GM18861 (cell line): ENCODE data around the gene FAM32A.

Experiments used
- ATAC-seq: cut with Tn5 transposase; IDR thresholded peaks from one replicate; pipeline ENCODE4 v1.9.1; 2021; ENCODE audit not compliant: unreplicated experiment

Gene FAM32A

GRCh38 chr19:16185123-16185767 is at the start of gene FAM32A:
Gene FAM32A, plus strand, starts transcription at chr19:16185410. Its CDS starts 33 bp downstream, at chr19:16185443.
- ATAC-seq, result peak; percentile 83

DNA sequence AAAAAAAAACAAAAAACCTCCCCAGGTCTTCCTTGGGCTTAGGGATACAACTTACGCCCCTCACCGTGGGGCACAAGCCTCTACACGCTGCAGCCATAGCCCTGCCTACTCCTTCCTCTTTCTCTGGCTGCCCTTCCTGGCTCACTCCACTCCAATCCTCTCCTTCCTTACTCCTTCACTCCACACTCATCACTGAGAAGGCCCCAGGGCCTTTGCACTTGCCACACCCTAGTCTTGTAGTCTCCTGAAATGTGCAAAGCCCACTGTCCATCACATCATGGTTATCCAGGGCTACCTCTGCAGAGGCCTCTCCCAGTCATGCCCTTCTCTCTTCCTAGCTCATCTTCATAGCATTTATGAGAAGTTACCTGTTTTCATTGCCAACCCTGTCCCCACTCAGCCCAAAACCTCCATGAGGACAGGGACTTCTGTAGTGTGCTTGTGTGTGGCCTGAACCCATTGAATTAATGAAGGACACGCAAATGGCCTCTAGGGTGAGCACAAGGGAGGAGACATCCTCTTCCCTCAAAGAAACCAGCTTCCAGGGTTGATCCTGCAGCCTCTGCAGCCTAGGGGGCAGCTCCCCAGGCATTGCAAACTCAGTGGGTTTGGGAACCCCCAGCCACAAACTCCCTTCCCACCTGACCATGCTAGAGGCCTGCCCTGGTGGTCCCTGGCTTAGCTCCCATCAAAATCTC is 49.6 kb upstream of the FAM32A start:
- ATAC-seq, result no peak

- no peak for ATAC-seq
Observed at GRCh38 chr19:16136185-16136999, 48.8 kb upstream of the FAM32A start.

DNA sequence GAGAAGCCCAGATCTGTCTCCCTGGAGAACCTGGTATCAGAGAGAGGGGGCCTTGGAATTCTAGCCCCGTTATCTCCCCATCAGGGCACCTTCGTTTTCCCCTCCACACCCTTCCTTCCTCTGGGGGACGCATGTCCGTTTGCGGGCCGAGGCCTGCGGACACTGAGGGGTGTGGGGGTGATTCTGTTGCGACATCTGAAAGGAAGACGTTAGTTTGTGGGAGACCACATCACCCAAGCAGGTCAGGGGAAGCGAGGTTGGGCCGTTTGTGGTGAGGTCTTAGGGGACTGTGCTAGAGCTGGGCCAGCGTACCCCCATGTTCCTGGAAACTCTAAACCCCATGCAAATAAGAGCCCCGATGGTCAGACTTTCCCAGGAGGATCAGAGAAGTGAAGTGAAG is 45.5 kb upstream of the FAM32A start:
- ATAC-seq, result no peak

DNA sequence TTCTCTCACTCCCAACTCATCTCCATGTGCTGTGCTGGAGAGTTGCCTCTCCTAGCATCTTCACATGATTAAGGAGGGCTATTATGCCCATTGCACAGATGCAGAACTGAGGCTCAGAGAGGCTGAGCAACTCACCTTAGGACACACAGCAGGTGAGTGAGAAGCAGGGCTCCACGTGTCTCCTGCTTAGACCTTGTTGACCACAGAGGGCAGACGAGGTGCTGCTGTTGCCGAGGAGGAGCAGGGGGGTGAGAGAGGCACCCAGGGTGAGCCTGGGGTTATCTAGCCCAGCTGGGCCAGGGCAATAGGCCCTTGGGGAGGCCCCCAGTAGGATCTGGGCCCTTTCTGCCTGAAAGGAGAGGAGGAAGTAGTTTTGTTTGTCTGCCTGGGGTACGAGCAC is 44.2 kb upstream of the FAM32A start:
- ATAC-seq, result peak; percentile 36

- no peak for ATAC-seq
Observed at GRCh38 chr19:16142032-16142580, 43.1 kb upstream of the FAM32A start.

DNA sequence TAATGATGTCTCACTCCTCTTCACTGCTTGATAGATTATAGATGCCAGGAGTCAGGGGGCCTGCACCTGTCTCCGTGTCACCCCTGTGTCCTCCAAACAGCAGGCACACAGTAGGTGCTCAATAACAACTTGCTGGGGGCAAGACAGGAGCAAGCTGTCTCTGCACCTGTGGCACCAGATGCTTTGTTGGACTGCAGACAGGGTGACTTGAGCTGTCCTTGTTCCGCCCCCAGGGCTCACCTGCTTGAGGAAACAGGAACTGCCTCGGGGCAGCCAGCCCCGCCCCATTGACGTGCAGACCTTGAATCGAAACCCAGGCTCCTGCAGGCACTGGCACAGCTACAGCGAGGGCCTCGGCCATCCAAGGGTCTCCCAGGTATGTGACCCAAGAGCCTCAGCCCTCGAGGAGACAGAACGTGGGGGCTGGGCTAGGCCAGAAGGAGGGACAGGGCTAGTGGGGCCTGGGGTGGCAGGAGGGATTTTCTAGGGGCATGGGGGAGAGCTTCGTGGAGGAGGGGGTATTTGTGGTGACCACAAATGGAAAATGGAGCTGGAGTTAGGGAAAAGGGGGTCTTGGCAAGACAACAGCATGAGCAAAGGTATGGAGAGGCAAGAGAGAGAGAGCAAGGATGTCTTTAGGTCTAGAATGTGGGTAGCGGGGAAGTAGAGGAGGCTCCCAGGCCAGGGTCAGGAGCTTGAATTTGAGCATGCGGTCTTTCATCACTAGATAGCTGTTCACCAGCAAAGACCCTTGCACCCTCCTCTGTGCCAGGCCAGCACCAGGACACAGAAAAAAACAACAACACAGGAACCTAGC is 41.6 kb upstream of the FAM32A start, which contains the start of gene HSH2D:
Gene HSH2D, plus strand, starts transcription at position 287 of the 817 bp plus-strand sequence. CDS start 5,066 bp downstream, outside the sequence.
- ATAC-seq, result peak; percentile 61

DNA sequence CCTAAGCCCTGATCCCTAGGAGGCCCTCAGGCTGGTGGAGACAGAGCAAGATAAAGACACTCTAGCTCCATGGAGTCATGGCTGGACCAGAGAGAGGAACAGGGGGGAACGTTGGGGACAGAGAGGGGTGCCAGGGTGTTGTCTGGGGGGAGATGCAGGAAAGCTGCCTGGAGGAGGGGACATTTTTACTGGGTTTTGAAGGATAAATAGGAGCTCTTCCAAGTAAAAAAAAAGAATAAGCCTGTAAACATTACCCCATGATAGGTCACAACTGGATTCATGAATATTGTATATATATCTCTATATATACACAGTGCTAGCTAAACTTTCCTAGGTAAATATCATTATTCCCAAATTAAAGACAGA is 41.0 kb upstream of the FAM32A start:
- no peak for ATAC-seq

- ATAC-seq, result no peak
Observed at GRCh38 chr19:16146112-16146511, 39.1 kb upstream of the FAM32A start.

DNA sequence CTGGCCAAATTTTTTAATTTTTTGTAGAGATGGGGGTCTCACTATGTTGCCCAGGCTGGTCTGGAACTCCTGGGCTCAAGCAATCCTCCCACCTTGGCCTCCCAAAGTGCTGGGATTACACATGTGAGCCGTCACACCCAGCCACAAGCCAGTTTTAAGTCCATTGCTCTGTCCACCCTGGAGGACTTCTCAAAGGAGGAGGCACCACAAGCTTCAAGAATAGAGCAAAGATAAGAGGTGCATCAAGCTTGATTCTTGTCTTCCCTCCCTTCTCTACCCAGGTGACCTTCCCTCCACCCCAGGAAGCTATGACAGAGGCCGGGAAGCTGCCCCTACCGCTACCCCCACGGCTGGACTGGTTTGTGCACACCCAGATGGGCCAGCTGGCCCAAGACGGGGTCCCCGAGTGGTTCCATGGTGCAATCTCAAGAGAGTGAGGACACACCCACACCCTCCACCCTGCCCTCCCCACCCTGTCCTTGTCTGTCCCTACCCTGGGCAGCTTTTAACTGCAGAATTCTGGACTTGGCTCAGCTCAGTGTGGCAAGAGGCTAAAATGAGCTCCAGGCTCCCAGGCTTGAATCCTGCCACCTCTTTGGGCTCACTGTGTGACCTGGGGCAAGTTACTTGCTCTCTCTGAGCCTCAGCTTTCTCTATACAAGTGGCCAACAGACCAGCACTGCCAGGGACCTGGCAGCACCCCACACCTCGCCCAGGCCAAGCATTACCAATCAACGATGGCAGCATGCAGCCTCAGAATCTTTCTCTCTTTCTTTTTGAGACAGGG is 36.6 kb upstream of the FAM32A start:
- no peak for ATAC-seq

- ATAC-seq, result no peak
Observed at GRCh38 chr19:16153582-16154336, 31.5 kb upstream of the FAM32A start.

DNA sequence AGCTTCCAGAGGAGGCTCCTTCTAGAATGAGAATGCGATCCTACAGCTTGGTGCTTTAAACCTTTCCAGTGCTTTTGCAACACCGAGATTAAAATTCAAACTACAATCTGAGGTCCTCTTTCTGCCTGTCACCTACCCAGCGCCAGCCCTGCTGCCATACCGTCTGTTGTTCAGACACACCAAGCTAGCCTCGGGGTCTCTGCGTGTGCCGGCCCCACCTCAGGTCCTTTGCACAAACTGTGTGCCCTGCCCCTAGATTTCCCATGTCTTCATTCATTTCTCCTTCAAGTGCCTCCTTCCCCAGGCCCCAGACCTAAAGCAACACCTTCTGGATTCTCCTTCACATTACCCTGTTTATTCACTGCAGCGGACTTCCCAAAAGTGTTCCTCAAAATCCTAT is 30.7 kb upstream of the FAM32A start:
- no peak for ATAC-seq

- ATAC-seq, result no peak
Observed at GRCh38 chr19:16155128-16155527, 30.1 kb upstream of the FAM32A start.

GRCh38 chr19:16156904-16157303 is 28.3 kb upstream of the FAM32A start:
- ATAC-seq, result no peak

- ATAC-seq, result no peak
Observed at GRCh38 chr19:16157601-16158000, 27.6 kb upstream of the FAM32A start.

- ATAC-seq, result no peak
Observed at GRCh38 chr19:16159655-16160054, 25.6 kb upstream of the FAM32A start.

DNA sequence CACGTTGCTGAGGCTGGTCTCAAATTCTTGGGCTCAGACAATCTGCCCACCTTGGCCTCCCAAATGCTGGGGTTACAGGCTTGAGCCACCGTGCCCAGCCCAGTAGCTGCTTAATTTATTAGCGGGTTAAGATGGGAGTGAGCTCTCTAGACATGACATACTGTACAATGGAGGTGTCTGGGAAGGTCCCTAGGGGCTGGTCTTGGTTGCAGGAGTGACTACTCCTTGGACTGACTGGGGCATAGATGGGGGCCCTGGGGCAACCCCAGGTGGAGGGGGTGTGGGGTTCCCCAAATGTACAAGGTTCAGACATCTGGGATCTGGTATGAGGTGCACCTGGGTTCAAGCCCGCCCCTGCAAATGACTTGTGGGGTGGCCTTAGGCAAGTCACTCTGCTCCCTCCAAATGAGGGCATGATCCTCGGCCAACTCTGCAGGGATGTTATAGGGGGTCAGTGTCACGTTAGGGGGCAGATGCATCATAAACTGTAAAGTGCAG is 24.7 kb upstream of the FAM32A start:
- ATAC-seq, result no peak

GRCh38 chr19:16160943-16161560 is 24.2 kb upstream of the FAM32A start:
- ATAC-seq, result no peak

DNA sequence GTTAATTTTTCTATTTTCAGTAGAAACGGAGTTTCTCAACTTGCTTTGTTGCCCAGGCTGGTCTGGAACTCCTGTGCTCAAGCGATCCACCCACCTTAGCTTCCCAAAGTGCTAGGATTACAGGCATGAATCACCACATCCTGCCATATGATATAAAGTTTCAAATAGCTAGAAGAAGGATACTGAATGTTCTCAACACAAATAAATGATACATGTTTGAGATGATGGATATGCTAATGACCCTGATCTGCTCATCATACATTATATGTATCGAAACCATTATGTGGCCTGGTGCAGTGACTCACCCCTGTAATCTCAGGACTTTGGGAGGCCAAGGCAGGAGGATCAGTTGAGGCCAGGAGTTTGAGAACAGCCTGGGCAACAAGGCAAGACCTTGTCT is 23.4 kb upstream of the FAM32A start:
- no peak for ATAC-seq
